Type B pancreatic cell (in vitro differentiated cells): Measurements from ENCODE around the gene MGAT4B. TPM values are rescaled to one million over a fixed set of nuclear protein-coding genes. Genes with fewer than 3 reads are reported as not detected.

Experiments
- DNase-seq: peaks from one replicate; pipeline ENCODE4 v3.0.0; 2021; ENCODE audit warnings: mixed read lengths; ENCODE audit not compliant: unreplicated experiment; ENCODE audit errors: extremely low spot score
- H3K27ac Mint-ChIP-seq: 2 replicates; pipeline ENCODE4 v1.8.0; 2021; ENCODE audit warnings: mild to moderate bottlenecking, mixed read lengths
- H3K27me3 Mint-ChIP-seq: 2 replicates; pipeline ENCODE4 v1.8.0; 2021; ENCODE audit warnings: mixed read lengths
- H3K36me3 Mint-ChIP-seq: 2 replicates; pipeline ENCODE4 v1.8.0; 2021; ENCODE audit warnings: mixed read lengths
- H3K4me1 Mint-ChIP-seq: one replicate; pipeline ENCODE4 v1.8.0; 2021; ENCODE audit warnings: mixed read lengths; ENCODE audit not compliant: unreplicated experiment
- H3K4me3 Mint-ChIP-seq: 2 replicates; pipeline ENCODE4 v1.8.0; 2021; ENCODE audit warnings: mild to moderate bottlenecking, mixed read lengths
- H3K9me3 Mint-ChIP-seq: 2 replicates; pipeline ENCODE4 v1.8.0; 2021; ENCODE audit warnings: mixed read lengths
- CTCF ChIP-seq: fragments of 200-600 bp; sonication (generic); conservative IDR thresholded peaks from 2 replicates; pipeline ENCODE4 v1.5.0; 2021; ENCODE audit warnings: antibody characterized with exemption, mild to moderate bottlenecking
- total RNA-seq: library from RNA; stranded (reverse); gene quantifications from 2 replicates; pipeline ENCODE4 v1.2.1, GENCODE V29; 2021; ENCODE audit warnings: low replicate concordance

The MGAT4B gene
- total RNA-seq, 1 donor from 2014 or later, result 169 TPM

GRCh38 chr5:179769796-179770195 lies 36.9 kb downstream of the MGAT4B start:
- DNase-seq, result no peak
- Mint-ChIP-seq H3K4me3 (no peak overlapping the region), H3K9me3 (no peaks in the 10 kb centered on the region), H3K27ac (no peak overlapping the region), H3K27me3 (no peaks in the 10 kb centered on the region), H3K36me3 (peaks cover 17% of the 10 kb centered on the region), H3K4me1 (peaks cover 4% of the 10 kb centered on the region)
- no peak for TF ChIP-seq CTCF

GRCh38 chr5:179769271-179769670 lies 37.4 kb downstream of the MGAT4B start:
- no peak overlapping the region for H3K4me3 Mint-ChIP-seq
- no peak for DNase-seq
- no peaks in the 10 kb centered on the region for H3K27me3 Mint-ChIP-seq
- H3K36me3 Mint-ChIP-seq, result peaks cover 17% of the 10 kb centered on the region
- no peaks in the 10 kb centered on the region for H3K9me3 Mint-ChIP-seq
- H3K4me1 Mint-ChIP-seq, result peaks cover 4% of the 10 kb centered on the region
- H3K27ac Mint-ChIP-seq, result no peak overlapping the region
- TF ChIP-seq CTCF, result no peak

GRCh38 chr5:179768326-179769085 lies 38.2 kb downstream of the MGAT4B start:
- no peaks in the 10 kb centered on the region for H3K27me3 Mint-ChIP-seq
- no peak overlapping the region for H3K27ac Mint-ChIP-seq
- TF ChIP-seq CTCF, result no peak
- H3K36me3 Mint-ChIP-seq, result peaks cover 17% of the 10 kb centered on the region
- H3K4me3 Mint-ChIP-seq, result no peak overlapping the region
- H3K9me3 Mint-ChIP-seq, result no peaks in the 10 kb centered on the region
- peaks cover 6% of the 10 kb centered on the region for H3K4me1 Mint-ChIP-seq
- no peak for DNase-seq

- no peaks in the 10 kb centered on the region for H3K9me3 Mint-ChIP-seq
- no peak overlapping the region for H3K27ac Mint-ChIP-seq
- H3K4me1 Mint-ChIP-seq, result peaks cover 15% of the 10 kb centered on the region
- H3K4me3 Mint-ChIP-seq, result no peak overlapping the region
- no peak for TF ChIP-seq CTCF
- no peaks in the 10 kb centered on the region for H3K27me3 Mint-ChIP-seq
- H3K36me3 Mint-ChIP-seq, result peaks cover 15% of the 10 kb centered on the region
- no peak for DNase-seq
Measured at GRCh38 chr5:179767496-179768100, 39.1 kb downstream of the MGAT4B start.

GRCh38 chr5:179766726-179767455 lies 39.8 kb downstream of the MGAT4B start:
- no peak for DNase-seq
- Mint-ChIP-seq H3K36me3 (peaks cover 12% of the 10 kb centered on the region), H3K4me3 (no peak overlapping the region), H3K27ac (no peak overlapping the region), H3K4me1 (peaks cover 21% of the 10 kb centered on the region), H3K27me3 (no peaks in the 10 kb centered on the region), H3K9me3 (no peaks in the 10 kb centered on the region)
- no peak for TF ChIP-seq CTCF
